B cell (primary cell): ENCODE data around the gene ZNF157.

ENCODE experiments used
- CTCF ChIP-seq: fragments of 200-600 bp; IDR thresholded peaks from one replicate; pipeline ENCODE4 v1.8.0; 2022; ENCODE audit warnings: antibody characterized with exemption, mild to moderate bottlenecking
- EZH2 ChIP-seq: IDR thresholded peaks from 2 replicates; pipeline ENCODE4 v1.6.1; 2012; ENCODE audit warnings: borderline replicate concordance, low read depth, mild to moderate bottlenecking, moderate library complexity, low read length; ENCODE audit not compliant: insufficient read depth, poor library complexity, severe bottlenecking

GRCh38 chrX:47384502-47384901, 14.1 kb downstream of the ZNF157 start:
- TF ChIP-seq CTCF: peak; percentile 78
- no peak for TF ChIP-seq EZH2
